Esophagus muscularis mucosa (tissue), 4 donors: ENCODE data around the gene PRKCB.

Experiments used
- CTCF ChIP-seq, 3 experiments: fragments of 200-600 bp in 2 of 3; fragments of 450-650 bp in 1 of 3; sonication (generic) in 2 of 3; IDR thresholded peaks; one replicate each; pipeline ENCODE4 v1.5.1; 2017 to 2019; ENCODE audit warnings: antibody characterized with exemption in 3 of 3, mild to moderate bottlenecking in 2 of 3, moderate library complexity in 1 of 3
- EP300 ChIP-seq: sonication (generic); formaldehyde crosslinking; IDR thresholded peaks from one replicate; pipeline ENCODE4 v1.6.1; 2017; ENCODE audit warnings: antibody characterized with exemption
- POLR2A ChIP-seq: fragments of 450-650 bp; IDR thresholded peaks from one replicate; pipeline ENCODE4 v1.6.1; 2017; ENCODE audit warnings: antibody characterized with exemption, moderate library complexity, mild to moderate bottlenecking, low read depth
- POLR2AphosphoS5 ChIP-seq, 2 donors: sonication (generic); formaldehyde crosslinking; IDR thresholded peaks; one replicate each; pipeline ENCODE4 v1.6.1; 2017; ENCODE audit warnings: antibody characterized with exemption in 2 of 2

GRCh38 chr16:23786964-23787561, 48.7 kb upstream of the PRKCB start:
- TF ChIP-seq CTCF (IDR thresholded peaks at IDR 0.05), result no peak
- TF ChIP-seq POLR2A, result no peak
- TF ChIP-seq EP300, result no peak
- no peak for TF ChIP-seq POLR2AphosphoS5 (IDR thresholded peaks at IDR 0.05)
